HG03469 (cell line): Measurements from ENCODE around the gene TTC23.

Experiments
- ATAC-seq: cut with Tn5 transposase; IDR thresholded peaks from one replicate; pipeline ENCODE4 v1.9.1; 2021; ENCODE audit warnings: mild to moderate bottlenecking, moderate library complexity, moderate number of reproducible peaks; ENCODE audit not compliant: unreplicated experiment

TTC23 gene

DNA sequence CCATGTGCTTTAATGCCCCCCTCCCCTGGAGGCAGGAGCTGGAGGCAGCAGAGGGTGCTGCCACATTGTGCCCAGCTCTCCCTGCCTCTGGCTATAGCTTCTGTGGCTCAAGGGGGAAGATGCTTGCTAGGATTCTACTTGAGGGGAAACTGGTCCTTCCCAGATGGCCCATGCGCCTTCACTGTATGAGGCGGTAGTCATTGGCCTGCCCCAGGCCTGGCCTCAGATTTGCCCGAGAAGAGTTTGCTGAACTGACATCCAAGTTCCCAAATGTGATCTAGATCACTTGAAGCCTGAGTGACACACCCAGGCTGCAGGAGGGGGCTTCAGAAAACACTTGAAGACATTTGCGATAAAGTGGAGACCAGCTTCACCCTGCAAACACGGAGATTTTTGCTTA, 140.4 kb downstream of the TTC23 start:
- no peak for ATAC-seq

DNA sequence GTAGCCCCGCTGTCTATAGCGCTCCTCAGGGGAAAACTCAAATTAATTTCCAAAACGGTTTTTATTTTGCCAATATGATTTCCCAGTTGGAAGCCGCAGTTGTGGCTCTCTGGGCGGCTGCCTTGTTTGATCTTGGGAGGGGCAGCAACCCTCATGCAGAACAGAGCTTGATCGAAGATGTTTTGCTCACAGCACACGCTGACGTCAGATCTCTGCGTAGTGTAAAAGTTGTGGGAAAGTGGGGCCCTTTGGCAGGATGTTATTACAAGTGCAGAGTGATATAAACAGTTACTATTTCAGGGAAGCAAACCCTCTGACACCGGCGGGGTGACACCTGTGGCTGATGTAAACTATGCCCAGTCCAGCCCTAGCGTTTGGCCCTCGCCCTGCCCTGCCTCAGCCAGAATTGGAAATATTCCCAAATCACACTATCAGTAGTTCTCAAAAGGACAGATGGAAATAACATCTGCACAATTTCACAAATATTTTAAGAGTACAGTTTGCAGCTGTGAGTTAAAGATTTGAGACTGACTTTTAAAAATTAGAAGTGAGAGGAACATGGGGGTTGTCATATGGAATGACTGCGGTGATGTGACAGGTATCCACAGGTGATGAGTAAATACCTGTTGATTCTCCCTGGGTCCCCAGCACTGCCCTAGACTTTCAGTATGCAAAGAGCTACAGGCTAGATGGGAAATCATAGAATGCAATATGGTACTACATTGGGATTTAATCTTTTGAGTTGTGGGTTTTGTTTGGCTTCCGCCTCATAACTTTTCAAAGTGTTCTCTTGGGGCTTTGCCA, 142.8 kb downstream of the TTC23 start:
- no peak for ATAC-seq

GRCh38 chr15:99105514-99106341, 143.7 kb downstream of the TTC23 start:
- ATAC-seq = no peak

DNA sequence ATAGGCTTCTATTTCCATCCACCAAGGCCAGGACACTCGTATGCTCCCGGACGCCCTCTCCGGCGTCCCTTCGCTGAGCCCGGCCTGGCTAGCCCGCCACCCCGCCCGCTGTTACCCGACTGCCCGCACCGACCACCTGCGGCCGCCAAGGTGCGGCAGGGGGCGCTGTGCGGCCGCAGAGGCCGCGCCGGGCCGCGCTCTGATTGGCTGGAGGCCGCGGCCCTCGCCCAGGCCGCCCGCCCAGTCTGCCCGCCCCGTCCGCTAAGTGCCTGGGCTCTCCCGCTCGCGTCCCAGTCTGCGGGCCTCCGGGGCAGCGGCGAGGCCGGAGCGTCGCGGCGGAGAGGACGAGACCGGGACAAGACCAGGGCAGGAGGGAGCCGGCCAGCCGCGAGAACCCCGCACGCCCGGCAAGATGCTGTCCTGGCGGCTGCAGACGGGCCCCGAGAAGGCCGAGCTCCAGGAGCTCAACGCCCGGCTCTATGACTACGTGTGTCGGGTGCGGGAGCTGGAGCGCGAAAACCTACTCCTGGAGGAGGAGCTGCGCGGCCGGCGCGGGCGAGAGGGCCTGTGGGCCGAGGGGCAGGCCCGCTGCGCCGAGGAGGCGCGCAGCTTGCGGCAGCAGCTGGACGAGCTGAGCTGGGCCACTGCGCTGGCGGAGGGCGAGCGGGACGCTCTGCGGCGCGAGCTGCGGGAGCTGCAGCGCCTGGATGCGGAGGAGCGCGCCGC, 144.4 kb downstream of the TTC23 start, which contains the start of gene SYNM:
TSS of gene SYNM (plus strand) at position 293 of the 726 bp plus-strand sequence. CDS start at position 413, 120 bp downstream.
- ATAC-seq = no peak

- ATAC-seq = no peak
Measured at GRCh38 chr15:99103279-99103678, 146.1 kb downstream of the TTC23 start.

- ATAC-seq = no peak
Measured at GRCh38 chr15:99102332-99103235, 146.8 kb downstream of the TTC23 start.

DNA sequence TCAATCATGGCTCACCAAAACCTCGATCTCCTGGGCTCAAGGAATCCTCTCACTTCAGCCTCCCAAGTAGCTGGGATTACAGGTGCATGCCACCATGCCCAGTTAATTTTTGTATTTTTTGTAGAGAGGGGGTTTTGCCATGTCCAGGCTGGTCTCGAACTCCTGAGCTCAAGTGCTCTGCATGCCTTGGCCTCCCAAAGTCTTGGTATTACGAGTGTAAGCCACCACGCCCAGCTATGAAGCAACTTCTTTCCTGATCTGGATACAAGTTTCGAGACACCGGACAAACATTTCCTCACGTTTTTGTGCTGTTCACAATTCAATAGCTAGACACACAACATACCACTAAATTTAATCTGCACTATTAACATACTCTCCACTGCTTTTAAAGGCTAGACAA, 147.9 kb downstream of the TTC23 start:
- ATAC-seq = no peak

- ATAC-seq = no peak
Measured at GRCh38 chr15:99100245-99101173, 148.9 kb downstream of the TTC23 start.

GRCh38 chr15:99099661-99100060, 149.7 kb downstream of the TTC23 start:
- ATAC-seq = no peak

DNA sequence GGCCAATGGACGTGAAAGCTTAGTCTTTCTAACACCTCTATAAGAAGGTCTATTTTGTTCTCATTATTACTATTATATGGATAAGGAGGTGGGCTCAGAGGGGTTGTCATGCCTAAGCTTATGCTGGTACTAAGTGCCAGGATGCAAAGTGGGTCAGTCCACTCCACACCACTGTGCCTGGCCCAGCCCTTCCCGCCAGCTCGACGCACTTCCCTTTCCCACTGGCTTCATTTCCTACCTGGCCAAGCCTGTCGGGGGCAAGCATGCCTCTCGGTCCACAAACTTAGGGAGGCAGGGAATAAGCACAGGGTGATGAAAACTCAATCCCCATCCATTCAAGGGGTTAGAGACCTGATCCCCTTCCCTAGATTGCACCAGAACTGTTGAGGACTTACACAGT, 150.4 kb downstream of the TTC23 start:
- no peak for ATAC-seq

DNA sequence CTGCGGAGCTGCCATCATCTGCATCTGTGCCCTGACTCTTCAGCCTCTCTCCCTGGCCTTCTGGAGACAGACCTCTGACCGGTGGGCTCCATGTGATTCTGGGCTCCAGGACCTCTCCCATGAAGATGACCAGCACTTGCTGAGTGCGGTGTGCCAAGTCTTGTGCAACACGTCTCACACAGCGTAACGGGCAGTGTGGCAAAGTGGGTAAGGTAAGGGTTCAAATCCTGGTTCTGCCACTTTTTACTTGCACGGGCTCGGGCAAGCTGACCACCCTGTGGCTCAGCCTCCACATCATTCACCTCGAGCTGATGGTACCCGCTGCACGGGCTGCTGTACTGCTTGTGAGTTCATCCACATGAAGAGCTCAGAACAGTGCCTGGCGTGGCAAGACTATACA, 151.0 kb downstream of the TTC23 start:
- no peak for ATAC-seq

- no peak for ATAC-seq
Measured at GRCh38 chr15:99097441-99098410, 151.7 kb downstream of the TTC23 start.

DNA sequence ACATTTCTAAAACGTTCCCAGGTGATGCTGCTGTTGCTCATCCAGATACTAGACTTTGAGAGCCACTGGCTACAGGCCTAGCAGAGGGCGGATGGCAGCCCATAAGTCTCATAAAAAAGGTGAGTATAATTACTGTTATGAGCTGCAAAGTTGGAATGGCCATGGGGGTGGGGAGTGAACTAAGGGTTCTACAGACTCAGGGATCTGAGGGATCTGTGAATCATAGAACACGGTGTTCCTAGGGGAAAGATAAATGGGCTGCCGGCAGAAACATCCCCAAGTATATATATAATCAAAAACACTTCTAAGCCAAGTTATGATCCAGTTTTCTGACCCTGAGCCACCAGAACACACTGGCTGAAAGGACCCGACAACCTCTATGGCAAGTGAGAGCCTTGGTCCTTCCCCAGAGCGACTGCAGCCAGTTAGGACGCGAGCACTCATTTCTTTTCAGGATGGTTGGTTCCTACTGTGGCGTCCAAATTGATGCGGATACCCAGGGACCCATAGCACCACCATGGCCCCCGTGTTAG, 152.4 kb downstream of the TTC23 start:
- no peak for ATAC-seq

GRCh38 chr15:99096173-99096893, 153.0 kb downstream of the TTC23 start:
- ATAC-seq = no peak

GRCh38 chr15:99095626-99096025, 153.8 kb downstream of the TTC23 start:
- ATAC-seq = no peak

- ATAC-seq = no peak
Measured at GRCh38 chr15:99092554-99093172, 156.7 kb downstream of the TTC23 start.

- no peak for ATAC-seq
Measured at GRCh38 chr15:99090938-99091337, 158.4 kb downstream of the TTC23 start.
